ENCODE results near the gene SLC26A3.

Gene SLC26A3

DNA sequence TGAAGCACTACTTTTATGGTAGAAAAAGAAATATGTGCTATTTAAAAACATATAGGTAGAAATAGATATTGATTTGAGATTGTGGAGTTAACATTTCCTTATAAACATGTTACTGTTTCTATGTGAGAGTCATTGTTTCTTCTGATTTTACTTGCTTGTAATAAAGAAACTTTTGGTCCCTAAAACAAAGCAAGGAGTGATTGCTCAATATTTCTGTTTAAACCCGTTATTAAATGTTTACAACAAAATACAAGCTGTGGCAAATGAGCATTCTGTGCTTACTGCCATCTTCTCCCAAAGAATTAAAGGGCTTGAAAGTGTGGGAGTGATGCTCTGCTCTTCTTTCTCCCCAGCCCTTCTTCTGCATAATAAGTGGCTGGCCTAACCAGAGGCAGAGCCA is 81.7 kb downstream of the SLC26A3 start:
- Histone ChIP-seq H4K20me1 (ENCODE audit: low read depth, low read length) (no peaks in the 10 kb centered on the region), H3K79me2 (ENCODE audit: insufficient read depth, low read length) (no peaks in the 10 kb centered on the region), H3K27ac (ENCODE audit: low read depth, low read length) (no peak overlapping the region), H3K9me2 (replicated peaks; ENCODE audit: insufficient read depth, low read length) (no peaks in the 10 kb centered on the region), H3K9ac (ENCODE audit: low read length) (no peak overlapping the region), H3F3A (ENCODE audit: insufficient read depth) (no peaks in the 10 kb centered on the region), H3K4me3 (ENCODE audit: insufficient read depth, low read length, poor library complexity, severe bottlenecking) (no peak overlapping the region), H3K36me3 (ENCODE audit: low read length) (no peaks in the 10 kb centered on the region), H3K9me3 (ENCODE audit: insufficient read depth, low read length) (no peaks in the 10 kb centered on the region), H2AFZ (ENCODE audit: low read depth, low read length, severe bottlenecking) (no peak overlapping the region), H3K27me3 (ENCODE audit: low read length) (no peaks in the 10 kb centered on the region), H3K4me2 (ENCODE audit: low read depth, low read length, poor library complexity, severe bottlenecking) (no peak overlapping the region)
- TF ChIP-seq, protein P1, sequence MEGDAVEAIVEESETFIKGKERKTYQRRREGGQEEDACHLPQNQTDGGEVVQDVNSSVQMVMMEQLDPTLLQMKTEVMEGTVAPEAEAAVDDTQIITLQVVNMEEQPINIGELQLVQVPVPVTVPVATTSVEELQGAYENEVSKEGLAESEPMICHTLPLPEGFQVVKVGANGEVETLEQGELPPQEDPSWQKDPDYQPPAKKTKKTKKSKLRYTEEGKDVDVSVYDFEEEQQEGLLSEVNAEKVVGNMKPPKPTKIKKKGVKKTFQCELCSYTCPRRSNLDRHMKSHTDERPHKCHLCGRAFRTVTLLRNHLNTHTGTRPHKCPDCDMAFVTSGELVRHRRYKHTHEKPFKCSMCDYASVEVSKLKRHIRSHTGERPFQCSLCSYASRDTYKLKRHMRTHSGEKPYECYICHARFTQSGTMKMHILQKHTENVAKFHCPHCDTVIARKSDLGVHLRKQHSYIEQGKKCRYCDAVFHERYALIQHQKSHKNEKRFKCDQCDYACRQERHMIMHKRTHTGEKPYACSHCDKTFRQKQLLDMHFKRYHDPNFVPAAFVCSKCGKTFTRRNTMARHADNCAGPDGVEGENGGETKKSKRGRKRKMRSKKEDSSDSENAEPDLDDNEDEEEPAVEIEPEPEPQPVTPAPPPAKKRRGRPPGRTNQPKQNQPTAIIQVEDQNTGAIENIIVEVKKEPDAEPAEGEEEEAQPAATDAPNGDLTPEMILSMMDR (IDR thresholded peaks at IDR 0.05; ENCODE audit: insufficient read depth, low read length, poor library complexity, severe bottlenecking): no peak
- TF ChIP-seq EZH2phosphoT487 (conservative IDR thresholded peaks at IDR 0.05; ENCODE audit: low read length): no peak

DNA sequence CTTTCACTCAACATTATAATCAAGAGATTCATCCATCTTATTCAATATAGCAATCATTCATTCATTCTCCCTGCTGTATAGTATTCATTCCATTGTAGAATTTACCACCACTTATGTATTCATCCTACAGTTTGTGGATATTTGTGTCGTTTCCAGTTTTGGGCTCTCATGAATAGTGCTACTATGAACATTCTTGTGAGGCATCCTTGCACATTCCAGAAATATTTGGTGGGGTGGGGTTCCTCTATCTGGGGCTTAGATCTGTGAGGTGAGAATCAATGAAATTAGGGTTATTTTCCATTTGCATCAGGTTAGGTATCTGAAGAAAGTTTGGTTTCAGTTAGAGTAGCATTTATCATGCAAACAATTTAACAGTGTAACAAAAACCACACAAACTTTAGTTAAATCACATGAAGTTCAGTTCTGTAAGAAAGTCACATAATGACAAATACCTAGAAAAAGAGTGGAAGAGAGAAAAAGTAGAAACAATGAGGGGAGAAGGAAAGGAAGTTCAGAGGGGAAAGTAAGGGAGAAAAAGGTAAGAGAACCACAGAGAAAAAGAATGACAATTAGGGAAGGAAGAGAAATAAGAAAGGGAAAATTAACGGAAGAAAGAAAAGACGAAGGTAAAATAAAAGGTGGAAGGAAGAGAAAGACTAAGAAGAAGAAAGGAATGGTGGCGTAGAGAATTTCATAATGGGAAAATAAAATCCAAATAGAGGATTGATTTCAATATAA is 84.4 kb downstream of the SLC26A3 start:
- H4K20me1 ChIP-seq (ENCODE audit: low read depth, low read length): no peaks in the 10 kb centered on the region
- no peaks in the 10 kb centered on the region for H3K9me3 ChIP-seq (ENCODE audit: insufficient read depth, low read length)
- no peaks in the 10 kb centered on the region for H3K27me3 ChIP-seq (ENCODE audit: low read length)
- H3K4me3 ChIP-seq (ENCODE audit: insufficient read depth, low read length, poor library complexity, severe bottlenecking): no peak overlapping the region
- H2AFZ ChIP-seq (ENCODE audit: low read depth, low read length, severe bottlenecking): no peak overlapping the region
- no peaks in the 10 kb centered on the region for H3K79me2 ChIP-seq (ENCODE audit: insufficient read depth, low read length)
- H3K27ac ChIP-seq (ENCODE audit: low read depth, low read length): no peak overlapping the region
- no peaks in the 10 kb centered on the region for H3K9me2 ChIP-seq (replicated peaks; ENCODE audit: insufficient read depth, low read length)
- TF ChIP-seq, protein P1 (IDR thresholded peaks at IDR 0.05; ENCODE audit: insufficient read depth, low read length, poor library complexity, severe bottlenecking): no peak
- TF ChIP-seq EZH2phosphoT487 (conservative IDR thresholded peaks at IDR 0.05; ENCODE audit: low read length): no peak
- H3K9ac ChIP-seq (ENCODE audit: low read length): no peak overlapping the region
- H3K4me2 ChIP-seq (ENCODE audit: low read depth, low read length, poor library complexity, severe bottlenecking): no peak overlapping the region
- no peaks in the 10 kb centered on the region for H3F3A ChIP-seq (ENCODE audit: insufficient read depth)
- no peaks in the 10 kb centered on the region for H3K36me3 ChIP-seq (ENCODE audit: low read length)

DNA sequence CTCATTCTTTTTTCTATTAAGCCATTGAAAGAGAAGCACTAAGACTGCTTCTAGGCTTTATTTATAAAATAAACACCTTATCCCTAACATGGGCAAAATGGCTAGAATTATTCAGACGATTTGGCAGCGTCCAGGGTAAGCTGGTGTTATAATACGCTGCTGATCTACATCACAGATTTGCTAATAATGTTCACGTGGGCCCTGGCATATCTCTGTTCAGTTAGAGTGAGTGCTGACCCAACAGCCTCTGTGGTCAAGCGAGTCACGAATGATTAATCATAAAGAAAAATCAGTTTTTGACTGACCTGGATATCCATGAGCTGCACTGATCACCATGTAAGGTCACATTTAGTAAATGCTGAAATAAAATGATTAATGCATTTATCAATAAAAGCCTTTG is 87.5 kb downstream of the SLC26A3 start:
- Histone ChIP-seq H3K79me2 (ENCODE audit: insufficient read depth, low read length) (no peaks in the 10 kb centered on the region), H4K20me1 (ENCODE audit: low read depth, low read length) (no peaks in the 10 kb centered on the region), H3K27ac (ENCODE audit: low read depth, low read length) (no peak overlapping the region), H3K9me3 (ENCODE audit: insufficient read depth, low read length) (no peaks in the 10 kb centered on the region), H3K4me2 (ENCODE audit: low read depth, low read length, poor library complexity, severe bottlenecking) (no peak overlapping the region), H3K27me3 (ENCODE audit: low read length) (no peaks in the 10 kb centered on the region), H3K4me3 (ENCODE audit: insufficient read depth, low read length, poor library complexity, severe bottlenecking) (no peak overlapping the region), H3K9ac (ENCODE audit: low read length) (no peak overlapping the region), H3K36me3 (ENCODE audit: low read length) (no peaks in the 10 kb centered on the region), H3F3A (ENCODE audit: insufficient read depth) (no peaks in the 10 kb centered on the region), H3K9me2 (replicated peaks; ENCODE audit: insufficient read depth, low read length) (no peaks in the 10 kb centered on the region), H2AFZ (ENCODE audit: low read depth, low read length, severe bottlenecking) (no peak overlapping the region)
- no peak for TF ChIP-seq EZH2phosphoT487 (conservative IDR thresholded peaks at IDR 0.05; ENCODE audit: low read length)
- TF ChIP-seq, protein P1 (IDR thresholded peaks at IDR 0.05; ENCODE audit: insufficient read depth, low read length, poor library complexity, severe bottlenecking): no peak
